Activated T-helper 2 cell treated with anti-CD3 and anti-CD28 coated beads, Interferon-gamma antibody, Interleukin-2, Interleukin-4, amounts not matched to agents 10 μg/mL and 5 μg/mL and 100 μg/mL, durations not matched to agents 14 hours and 24 hours and 36 hours (primary cell): ENCODE data around the gene FYB1. TPM values are rescaled to one million over a fixed set of nuclear protein-coding genes. Genes with fewer than 3 reads are reported as not detected.
"Not testable (repeated sequence)": the region's sequence is repeated elsewhere in the genome, so short reads cannot be mapped to it uniquely, and the experiment has no call there.

Experiments used
- DNase-seq: peaks from one replicate; pipeline ENCODE4 v3.0.0; 2021; ENCODE audit warnings: low spot score
- H3K27ac Mint-ChIP-seq: one replicate; pipeline ENCODE4 v1.8.0; 2021; ENCODE audit warnings: mixed read lengths
- H3K27me3 Mint-ChIP-seq: one replicate; pipeline ENCODE4 v1.8.0; 2021; ENCODE audit warnings: low read depth, mixed read lengths
- H3K36me3 Mint-ChIP-seq: one replicate; pipeline ENCODE4 v1.8.0; 2021; ENCODE audit warnings: low read depth, mixed read lengths
- H3K4me1 Mint-ChIP-seq: one replicate; pipeline ENCODE4 v1.8.0; 2021; ENCODE audit warnings: low read depth, mixed read lengths
- H3K4me3 Mint-ChIP-seq: one replicate; pipeline ENCODE4 v1.8.0; 2021; ENCODE audit warnings: low read depth, mild to moderate bottlenecking, moderate library complexity, mixed read lengths
- H3K9me3 Mint-ChIP-seq: one replicate; pipeline ENCODE4 v1.8.0; 2021; ENCODE audit warnings: mixed read lengths
- intact Hi-C: fragments of 100-400 bp; cut with micrococcal nuclease; formaldehyde crosslinking; loops from one replicate; pipeline ENCODE4 v1.15.1; 2023
- total RNA-seq: library from RNA; stranded (reverse); gene quantifications from 2 replicates; pipeline ENCODE4 v1.2.3, GENCODE V29; 2022

The FYB1 gene
- total RNA-seq, 1 donor from 2014 or later: 70.7 TPM

GRCh38 chr5:39240750-39241149, 21.4 kb upstream of the FYB1 start:
- Mint-ChIP-seq H3K9me3 (peaks cover 13% of the 10 kb centered on the region), H3K27me3 (no peaks in the 10 kb centered on the region), H3K4me1 (peaks cover 3% of the 10 kb centered on the region), H3K36me3 (peaks cover 3% of the 10 kb centered on the region), H3K27ac (no peak overlapping the region), H3K4me3 (no peak overlapping the region)
- DNase-seq: no peak
- intact Hi-C loops: no loop called here

GRCh38 chr5:39238366-39239105, 19.2 kb upstream of the FYB1 start:
- Mint-ChIP-seq H3K4me3 (no peak overlapping the region), H3K27ac (no peak overlapping the region), H3K36me3 (peaks cover 3% of the 10 kb centered on the region), H3K4me1 (peaks cover 3% of the 10 kb centered on the region), H3K27me3 (no peaks in the 10 kb centered on the region), H3K9me3 (peaks cover 13% of the 10 kb centered on the region)
- DNase-seq: no peak
- intact Hi-C loops: no loop called here

- no peak for DNase-seq
- intact Hi-C loops: no loop called here
- H3K4me1 Mint-ChIP-seq: peaks cover 9% of the 10 kb centered on the region
- H3K4me3 Mint-ChIP-seq: no peak overlapping the region
- no peaks in the 10 kb centered on the region for H3K27me3 Mint-ChIP-seq
- H3K27ac Mint-ChIP-seq: no peak overlapping the region
- peaks cover 3% of the 10 kb centered on the region for H3K36me3 Mint-ChIP-seq
- H3K9me3 Mint-ChIP-seq: peaks cover 13% of the 10 kb centered on the region
Measured at GRCh38 chr5:39236718-39237117, 17.4 kb upstream of the FYB1 start.

GRCh38 chr5:39235648-39236047, 16.3 kb upstream of the FYB1 start:
- H3K4me1 Mint-ChIP-seq: peaks cover 16% of the 10 kb centered on the region

GRCh38 chr5:39234494-39234893, 15.1 kb upstream of the FYB1 start:
- not testable (repeated sequence) for H3K27ac Mint-ChIP-seq

More at GRCh38 chr5:39235648-39236047, 16.3 kb upstream of the FYB1 start:
- Mint-ChIP-seq H3K27me3 (no peaks in the 10 kb centered on the region), H3K27ac (no peak overlapping the region), H3K36me3 (no peaks in the 10 kb centered on the region), H3K9me3 (peaks cover 8% of the 10 kb centered on the region), H3K4me3 (no peak overlapping the region)
- DNase-seq: no peak
- intact Hi-C loops: no loop called here

GRCh38 chr5:39233783-39234182, 14.4 kb upstream of the FYB1 start:
- H3K27ac Mint-ChIP-seq: no peak overlapping the region
- H3K9me3 Mint-ChIP-seq: no peaks in the 10 kb centered on the region
- DNase-seq: no peak
- no peaks in the 10 kb centered on the region for H3K27me3 Mint-ChIP-seq
- intact Hi-C loops: loop anchor here (2.0 kb wide), 1 partner anchor 41 kb away; no protein-coding TSS in a partner anchor
- no peak overlapping the region for H3K4me3 Mint-ChIP-seq
- peaks cover 13% of the 10 kb centered on the region for H3K4me1 Mint-ChIP-seq
- no peaks in the 10 kb centered on the region for H3K36me3 Mint-ChIP-seq

More at GRCh38 chr5:39234494-39234893, 15.1 kb upstream of the FYB1 start:
- H3K4me1 Mint-ChIP-seq: peaks cover 16% of the 10 kb centered on the region
- H3K9me3 Mint-ChIP-seq, intact Hi-C loops, H3K4me3 Mint-ChIP-seq, H3K27me3 Mint-ChIP-seq, DNase-seq, H3K36me3 Mint-ChIP-seq: not testable (repeated sequence)

- intact Hi-C loops: loop anchor here (1.0 to 2.0 kb wide), 3 partner anchors 15 to 43 kb away; no protein-coding TSS in a partner anchor
- Mint-ChIP-seq H3K36me3 (no peaks in the 10 kb centered on the region), H3K4me3 (no peak overlapping the region), H3K9me3 (no peaks in the 10 kb centered on the region), H3K27ac (peak overlapping the region; percentile 82), H3K4me1 (peaks cover 13% of the 10 kb centered on the region), H3K27me3 (no peaks in the 10 kb centered on the region)
- no peak for DNase-seq
Measured at GRCh38 chr5:39231705-39232525, 12.6 kb upstream of the FYB1 start.

- Mint-ChIP-seq H3K4me1 (peaks cover 21% of the 10 kb centered on the region), H3K4me3 (no peak overlapping the region), H3K9me3 (no peaks in the 10 kb centered on the region), H3K27me3 (no peaks in the 10 kb centered on the region), H3K27ac (no peak overlapping the region), H3K36me3 (no peaks in the 10 kb centered on the region)
- no peak for DNase-seq
- intact Hi-C loops: no loop called here
Measured at GRCh38 chr5:39228596-39228995, 9.2 kb upstream of the FYB1 start.

GRCh38 chr5:39226558-39226957, 7.2 kb upstream of the FYB1 start:
- no peaks in the 10 kb centered on the region for H3K36me3 Mint-ChIP-seq
- H3K9me3 Mint-ChIP-seq: no peaks in the 10 kb centered on the region
- H3K27ac Mint-ChIP-seq: no peak overlapping the region
- DNase-seq: no peak
- intact Hi-C loops: no loop called here
- no peaks in the 10 kb centered on the region for H3K27me3 Mint-ChIP-seq
- no peak overlapping the region for H3K4me3 Mint-ChIP-seq
- H3K4me1 Mint-ChIP-seq: peaks cover 13% of the 10 kb centered on the region

- Mint-ChIP-seq H3K36me3 (no peaks in the 10 kb centered on the region), H3K4me3 (no peak overlapping the region), H3K27ac (no peak overlapping the region)
Measured at GRCh38 chr5:39226100-39226451, 6.7 kb upstream of the FYB1 start.

GRCh38 chr5:39225405-39226099, 6.2 kb upstream of the FYB1 start:
- Mint-ChIP-seq H3K4me1 (peaks cover 8% of the 10 kb centered on the region), H3K4me3 (no peak overlapping the region), H3K27ac (no peak overlapping the region), H3K9me3 (no peaks in the 10 kb centered on the region), H3K36me3 (no peaks in the 10 kb centered on the region), H3K27me3 (no peaks in the 10 kb centered on the region)
- DNase-seq: no peak
- intact Hi-C loops: no loop called here

More at GRCh38 chr5:39226100-39226451, 6.7 kb upstream of the FYB1 start:
- intact Hi-C loops: no loop called here
- DNase-seq: no peak
- peaks cover 10% of the 10 kb centered on the region for H3K4me1 Mint-ChIP-seq
- H3K9me3 Mint-ChIP-seq: no peaks in the 10 kb centered on the region
- H3K27me3 Mint-ChIP-seq: no peaks in the 10 kb centered on the region

GRCh38 chr5:39224196-39224761, 4.9 kb upstream of the FYB1 start:
- DNase-seq: no peak
- intact Hi-C loops: no loop called here
- H3K4me1 Mint-ChIP-seq: peaks cover 8% of the 10 kb centered on the region
- no peak overlapping the region for H3K4me3 Mint-ChIP-seq
- no peaks in the 10 kb centered on the region for H3K9me3 Mint-ChIP-seq
- no peak overlapping the region for H3K27ac Mint-ChIP-seq
- no peaks in the 10 kb centered on the region for H3K36me3 Mint-ChIP-seq
- H3K27me3 Mint-ChIP-seq: no peaks in the 10 kb centered on the region
